ENCODE results near the gene ZNF169. TPM values are rescaled to one million over a fixed set of nuclear protein-coding genes. Genes with fewer than 3 reads are reported as not detected.

Gene ZNF169
- total and polyA plus RNA-seq, 2 of the 8 experiments (the other 6 are each of a cell fraction or from before 2014, with no cell fraction given), result 7.0 to 9.0 TPM

DNA sequence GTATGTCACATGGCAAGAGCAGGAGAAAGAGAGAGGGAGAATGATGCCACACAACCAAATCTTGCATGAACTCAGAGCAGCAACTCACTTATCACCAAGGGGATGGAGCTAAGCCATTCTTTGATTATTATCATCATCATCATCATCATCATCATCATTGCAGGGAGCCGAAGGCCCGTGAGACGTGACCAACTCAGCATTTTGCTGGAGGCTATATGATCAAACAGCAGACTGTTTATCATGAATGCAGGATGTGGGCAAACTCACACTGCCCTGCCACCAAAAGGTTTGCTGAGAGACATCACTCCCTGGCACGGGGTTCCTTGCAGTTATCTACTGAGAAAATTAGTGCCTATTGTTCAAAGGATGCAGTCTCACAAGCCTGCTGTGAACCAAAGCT is 8.6 kb upstream of the ZNF169 start:
- Histone ChIP-seq H4K5ac (ENCODE audit: insufficient read length, low read depth, low read length) (no peak overlapping the region), H2BK120ac (replicated peaks; ENCODE audit: low read depth, low read length) (no peak overlapping the region), H3K14ac (ENCODE audit: insufficient read length) (no peak overlapping the region), H3K79me2 (ENCODE audit: control insufficient read depth in 1 of 2, insufficient read depth in 2 of 2, low read length in 2 of 2) (no peaks in the 10 kb centered on the region), H3K4me3 (ENCODE audit: extremely low read depth in 1 of 4, insufficient read depth in 2 of 4, low read depth in 3 of 4, low read length in 4 of 4) (no peak overlapping the region), H3K36me3 (ENCODE audit: control insufficient read depth in 2 of 4, insufficient read depth in 4 of 4, low read length in 3 of 4) (no peaks in the 10 kb centered on the region), H3K27ac (ENCODE audit: low read depth, low read length) (no peak overlapping the region), H4K91ac (replicated peaks; ENCODE audit: insufficient read length, low read length) (peak overlapping the region; percentile 65), H3K4me1 (replicated peaks in 1 of 4; ENCODE audit: control insufficient read depth in 3 of 4, insufficient read depth in 4 of 4, low read length in 3 of 4) (no peaks in the 10 kb centered on the region; a peak in 1 of 7 replicates), H3K23me2 (ENCODE audit: low read depth, low read length) (no peaks in the 10 kb centered on the region), H3K9me3 (ENCODE audit: insufficient read depth in 2 of 2, low read depth in 1 of 2, low read length in 1 of 2) (no peaks in the 10 kb centered on the region), H2AK5ac (ENCODE audit: low read depth, low read length) (no peak overlapping the region), H3K18ac (ENCODE audit: extremely low read depth, low read length) (no peak overlapping the region), H3K4ac (replicated peaks; ENCODE audit: insufficient read length, low read depth, low read length) (no peak overlapping the region), H3K79me1 (ENCODE audit: low read depth, low read length) (no peaks in the 10 kb centered on the region), H2BK15ac (ENCODE audit: low read length) (no peak overlapping the region), H2BK20ac (ENCODE audit: low read length) (no peak overlapping the region), H3K9ac (replicated peaks in 1 of 4; ENCODE audit: extremely low read depth in 1 of 4, low read depth in 3 of 4, low read length in 3 of 4) (no peak overlapping the region), H3K4me2 (ENCODE audit: insufficient read depth in 1 of 2, low read depth in 2 of 2, low read length in 2 of 2) (0 out of 4 replicates have a peak overlapping the region, but pooled peaks of 1 of the 2 experiments have one; percentile 23), H4K20me1 (replicated peaks in 1 of 2; ENCODE audit: control insufficient read depth in 1 of 2, insufficient read depth in 2 of 2, low read length in 2 of 2) (no peaks in the 10 kb centered on the region), H4K8ac (ENCODE audit: extremely low read depth, insufficient read depth, low read length) (no peak overlapping the region), H3K27me3 (replicated peaks in 1 of 4; ENCODE audit: control insufficient read depth in 3 of 4, extremely low read depth in 1 of 4, insufficient read depth in 3 of 4, low read length in 3 of 4) (no peaks in the 10 kb centered on the region), H3K56ac (replicated peaks; ENCODE audit: insufficient read length, low read depth, low read length) (no peak overlapping the region), H3K23ac (ENCODE audit: insufficient read length) (no peak overlapping the region), H2AFZ (ENCODE audit: low read length) (peak overlapping the region; percentile 70), H2BK5ac (ENCODE audit: low read depth, low read length) (no peak overlapping the region), H2BK12ac (ENCODE audit: low read depth, low read length) (no peak overlapping the region; the same call in 1 of the 2 replicates)
- ChIA-PET CTCF (ENCODE audit: partially characterized antibody) (interaction anchor here (0.6 to 1.5 kb wide), 3 partner anchors 237 to 439 kb away, joined by 3 to 6 read pairs (median 3); no protein-coding TSS in a partner anchor), POLR2A (ENCODE audit: partially characterized antibody) (no interaction called here)
- DNase-seq (ENCODE audit: low read depth in 1 of 2, low spot score in 2 of 2), result no peak
- TF ChIP-seq KDM4A (IDR thresholded peaks at IDR 0.05; ENCODE audit: low read depth, low read length, severe bottlenecking) (no peak), CTBP2 (IDR thresholded peaks at IDR 0.05; ENCODE audit: borderline replicate concordance, insufficient read depth, insufficient read length, low read length) (no peak), SP2 (IDR thresholded peaks at IDR 0.05; ENCODE audit: low read length) (no peak), SIRT6 (IDR thresholded peaks at IDR 0.05; ENCODE audit: low read length) (no peak), KDM5A (IDR thresholded peaks at IDR 0.05; ENCODE audit: low read length) (no peak), YY1 (IDR thresholded peaks at IDR 0.05; ENCODE audit: low read depth, low read length) (no peak), POU5F1 (IDR thresholded peaks at IDR 0.05; ENCODE audit: low read depth, low read length) (no peak), TEAD4 (IDR thresholded peaks at IDR 0.05; ENCODE audit: low read depth, low read length) (no peak)
- 86% methylated on average over 4 of the region's 4 CpGs; no CpG with 5 or more reads in 1 of the 2 experiments for WGBS, 2 experiments (ENCODE audit: extremely low coverage in 1 of 2, insufficient coverage in 1 of 2, insufficient read length in 1 of 2, insufficient replicate concordance in 2 of 2, low coverage in 1 of 2, low lambda C conversion rate in 2 of 2, missing lambda C conversion rate in 1 of 2)
- FAIRE-seq, result no peak

Data from H1 (cell line).